Stimulated activated effector memory CD8-positive, alpha-beta T cell treated with anti-CD3 and anti-CD28 coated beads, Interleukin-12 subunit alpha, Interleukin-12 subunit beta, amount 100 ng/mL, for 72 hours (primary cell): ENCODE results near the gene FCF1.

Source experiments
- ATAC-seq: fragments of 150-1000 bp; cut with Tn5 transposase; 2 replicates; pipeline ENCODE4 v1.10.0; 2021
- DNase-seq, 2 donors: peaks; one replicate each; pipeline ENCODE4 v3.0.0; 2021 to 2022; ENCODE audit warnings: low spot score in 2 of 2
- H3K27ac Mint-ChIP-seq: one replicate; pipeline ENCODE4 v1.8.0; 2022; ENCODE audit warnings: mild to moderate bottlenecking, mixed read lengths
- H3K36me3 Mint-ChIP-seq: one replicate; pipeline ENCODE4 v1.8.0; 2022; ENCODE audit warnings: mild to moderate bottlenecking, mixed read lengths
- H3K4me1 Mint-ChIP-seq: one replicate; pipeline ENCODE4 v1.8.0; 2022; ENCODE audit warnings: mixed read lengths
- H3K4me3 Mint-ChIP-seq: one replicate; pipeline ENCODE4 v1.8.0; 2022; ENCODE audit warnings: mild to moderate bottlenecking, mixed read lengths
- H3K9me3 Mint-ChIP-seq: one replicate; pipeline ENCODE4 v1.8.0; 2022; ENCODE audit warnings: mixed read lengths

FCF1 gene

DNA sequence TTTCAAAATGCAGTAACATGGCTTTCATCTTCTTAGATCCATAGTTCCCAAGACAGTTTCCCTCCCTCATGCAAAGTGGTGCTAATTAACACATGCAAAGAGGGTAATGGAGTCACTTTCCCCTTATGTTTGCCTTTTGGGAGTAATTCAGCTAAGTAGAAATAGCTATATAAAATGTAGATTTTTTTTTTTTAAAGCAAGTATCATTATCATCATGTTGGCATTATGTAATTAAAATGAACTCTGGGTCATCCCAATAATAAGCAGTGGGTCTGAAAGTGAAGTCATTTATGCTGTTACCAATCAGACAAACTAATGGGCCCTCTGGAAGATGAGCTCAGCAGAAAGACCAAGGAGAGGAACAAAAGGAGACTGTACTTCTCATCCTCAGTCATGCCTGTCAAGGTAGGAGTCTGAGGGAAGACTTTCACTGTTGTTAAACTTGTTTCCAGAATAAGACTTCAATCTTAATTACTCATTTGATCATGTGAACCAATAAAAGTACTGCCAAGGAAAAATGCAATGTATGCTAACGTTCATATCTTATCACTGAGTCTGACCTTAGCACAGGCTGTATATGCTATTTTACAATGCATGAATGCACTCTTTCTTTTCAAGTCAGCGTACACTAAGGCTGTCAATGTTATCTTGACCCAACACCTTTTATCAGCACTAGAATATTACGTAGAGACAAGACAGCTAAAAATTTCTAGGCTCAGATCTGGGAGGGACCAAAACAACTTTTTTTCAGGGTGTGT, 26.8 kb upstream of the FCF1 start:
- Mint-ChIP-seq H3K4me1 (peaks cover 5% of the 10 kb centered on the region), H3K4me3 (no peak overlapping the region), H3K9me3 (no peaks in the 10 kb centered on the region), H3K27ac (no peak overlapping the region), H3K36me3 (peaks cover 87% of the 10 kb centered on the region)
- DNase-seq (no peak), ATAC-seq (no peak)

DNA sequence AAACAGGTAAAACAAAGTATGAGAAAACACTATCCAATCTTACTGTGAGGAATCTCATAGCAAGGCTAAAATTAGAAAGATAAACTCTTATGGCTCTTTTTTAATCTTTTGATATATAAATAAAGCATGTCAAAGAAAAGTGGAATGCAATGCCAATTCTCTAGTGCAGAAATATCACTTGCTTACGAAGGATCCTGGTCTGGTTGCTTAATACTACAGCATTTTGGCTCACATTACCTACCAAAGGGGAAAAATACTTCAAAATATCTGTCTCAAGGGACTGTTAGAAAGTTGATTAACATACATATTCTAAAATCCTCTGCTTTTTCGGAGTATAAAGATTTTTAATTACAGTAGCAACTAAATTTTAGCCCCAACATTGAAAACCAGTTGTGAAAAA, 21.5 kb upstream of the FCF1 start:
- no peak overlapping the region for H3K4me3 Mint-ChIP-seq
- no peak overlapping the region for H3K27ac Mint-ChIP-seq
- ATAC-seq (no peak), DNase-seq (no peak)
- H3K36me3 Mint-ChIP-seq: peaks cover 57% of the 10 kb centered on the region
- peaks cover 10% of the 10 kb centered on the region for H3K4me1 Mint-ChIP-seq
- H3K9me3 Mint-ChIP-seq: no peaks in the 10 kb centered on the region

DNA sequence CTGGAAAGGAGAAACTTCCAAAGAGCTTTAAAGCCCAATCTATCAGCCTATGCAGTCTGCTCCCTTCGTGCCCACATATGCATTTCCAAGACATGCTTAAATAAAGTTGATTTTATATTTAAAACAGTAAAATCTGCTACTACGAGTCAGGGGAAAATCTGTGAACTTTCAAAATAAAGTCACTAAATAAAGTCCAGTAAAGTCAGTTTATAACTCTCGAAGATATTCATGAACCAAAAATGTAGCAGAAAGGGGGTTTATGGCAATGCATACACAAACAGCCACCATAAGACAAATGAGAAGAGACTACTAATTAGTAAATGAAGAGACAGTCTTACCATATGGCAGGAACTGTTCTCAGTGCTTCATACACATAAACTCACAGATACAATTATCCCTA, 19.8 kb upstream of the FCF1 start:
- ATAC-seq (no peak), DNase-seq (no peak)
- no peak overlapping the region for H3K27ac Mint-ChIP-seq
- H3K4me1 Mint-ChIP-seq: peaks cover 10% of the 10 kb centered on the region
- H3K4me3 Mint-ChIP-seq: no peak overlapping the region
- H3K9me3 Mint-ChIP-seq: no peaks in the 10 kb centered on the region
- peaks cover 53% of the 10 kb centered on the region for H3K36me3 Mint-ChIP-seq

DNA sequence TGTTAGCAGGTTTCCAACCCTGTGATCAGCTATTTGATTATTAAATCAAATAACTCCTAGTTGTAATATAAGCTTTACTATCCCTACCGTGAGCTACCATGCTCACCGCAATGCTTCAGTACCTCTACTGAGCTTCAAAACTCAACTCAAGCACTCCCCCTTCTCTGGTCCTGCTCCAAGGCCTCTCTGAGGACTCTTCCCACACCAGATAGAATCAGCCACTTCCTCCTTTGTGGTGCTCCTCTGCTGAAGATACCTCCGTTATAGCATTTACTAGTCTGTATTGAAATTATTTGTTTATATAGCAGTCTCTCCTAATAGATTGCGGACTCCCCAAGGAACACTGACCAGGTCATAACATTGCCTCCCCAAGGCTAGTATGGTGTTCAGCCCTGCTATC, 17.5 kb upstream of the FCF1 start:
- Mint-ChIP-seq H3K9me3 (no peaks in the 10 kb centered on the region), H3K36me3 (peaks cover 33% of the 10 kb centered on the region), H3K27ac (no peak overlapping the region), H3K4me3 (no peak overlapping the region), H3K4me1 (peaks cover 5% of the 10 kb centered on the region)
- DNase-seq (no peak), ATAC-seq (no peak)

DNA sequence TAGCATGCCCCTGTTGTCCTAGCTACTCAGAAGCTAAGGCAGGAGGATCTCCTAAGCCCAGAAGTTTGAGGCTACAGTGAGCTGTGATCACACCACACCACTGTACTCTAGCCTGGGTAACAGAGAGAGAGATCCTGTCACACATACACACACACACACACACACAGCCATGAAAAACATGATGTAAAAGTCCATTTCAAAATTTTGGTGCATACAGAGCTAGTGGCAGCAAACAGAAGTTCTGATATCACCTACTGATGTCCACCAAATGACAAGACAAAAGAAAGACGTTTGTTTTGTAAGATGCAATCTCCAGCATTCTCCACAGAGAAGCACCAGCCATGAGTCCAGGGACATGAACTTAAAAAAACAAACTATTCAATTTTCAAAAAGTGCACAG, 15.9 kb upstream of the FCF1 start:
- peaks cover 17% of the 10 kb centered on the region for H3K36me3 Mint-ChIP-seq
- H3K9me3 Mint-ChIP-seq: no peaks in the 10 kb centered on the region
- H3K27ac Mint-ChIP-seq: peak overlapping the region; percentile 68
- H3K4me3 Mint-ChIP-seq: no peak overlapping the region
- ATAC-seq (no peak), DNase-seq (no peak)
- H3K4me1 Mint-ChIP-seq: peaks cover 15% of the 10 kb centered on the region

DNA sequence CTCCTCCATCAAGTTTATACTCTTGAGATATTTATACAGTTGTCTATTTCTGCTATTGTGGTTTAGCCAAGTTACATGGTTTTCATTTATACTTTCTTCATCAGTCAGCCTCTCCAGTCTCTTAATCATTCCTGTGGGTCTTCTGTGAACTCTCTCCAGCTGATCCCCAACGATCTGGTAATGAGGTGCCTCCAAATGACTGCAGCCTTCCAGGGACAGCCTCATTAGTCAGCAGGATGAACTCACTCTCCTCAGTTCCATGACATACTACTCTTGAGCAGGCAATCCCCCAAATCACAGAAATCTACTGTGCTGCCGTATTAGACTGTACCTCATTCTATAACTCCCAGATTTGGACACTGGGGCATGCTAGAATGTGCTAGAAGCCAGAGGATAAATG, 15.4 kb upstream of the FCF1 start:
- Mint-ChIP-seq H3K4me3 (no peak overlapping the region), H3K9me3 (no peaks in the 10 kb centered on the region), H3K4me1 (peaks cover 15% of the 10 kb centered on the region), H3K27ac (peak overlapping the region; percentile 68), H3K36me3 (peaks cover 14% of the 10 kb centered on the region)
- ATAC-seq: no peak
- DNase-seq: no peak

DNA sequence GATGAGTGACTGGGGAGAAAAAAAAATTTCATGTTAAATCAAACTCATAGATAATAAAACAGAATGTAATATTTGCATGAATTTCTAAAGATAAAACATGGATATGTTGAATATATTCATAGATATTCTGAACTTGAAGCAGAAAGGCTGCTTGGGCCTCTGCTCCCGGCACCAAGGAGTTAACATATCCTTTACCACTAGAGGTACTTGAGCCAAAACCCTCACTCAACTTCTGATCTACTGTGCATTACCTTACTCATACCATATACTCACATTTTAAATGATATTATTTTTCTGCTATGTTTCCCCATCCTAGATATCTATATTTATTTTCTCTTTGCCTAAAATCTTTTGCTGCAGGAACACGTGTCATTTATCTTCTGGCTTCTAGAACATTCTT, 15.0 kb upstream of the FCF1 start:
- DNase-seq: no peak
- ATAC-seq: no peak
- Mint-ChIP-seq H3K36me3 (peaks cover 14% of the 10 kb centered on the region), H3K4me1 (peaks cover 19% of the 10 kb centered on the region), H3K27ac (peak overlapping the region; percentile 68), H3K9me3 (no peaks in the 10 kb centered on the region), H3K4me3 (no peak overlapping the region)

DNA sequence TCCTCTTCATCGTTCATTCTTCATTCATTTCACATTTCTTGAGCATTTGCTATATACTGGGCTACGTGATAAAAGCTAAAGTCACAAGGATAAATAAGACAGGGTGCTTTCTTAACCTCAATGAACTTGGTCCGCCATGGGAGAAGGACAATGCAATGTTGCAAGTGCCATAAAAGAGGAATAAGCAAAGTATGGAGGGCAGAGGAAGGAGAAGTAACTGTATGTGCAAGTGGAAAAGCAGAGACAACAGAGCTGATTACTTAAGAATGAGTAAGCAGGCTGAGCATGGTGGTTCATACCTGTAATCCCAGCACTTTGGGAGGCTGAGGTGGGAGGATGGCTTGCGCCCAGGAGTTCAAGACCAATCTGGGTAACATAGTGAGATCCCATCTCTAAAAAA, 14.5 kb upstream of the FCF1 start:
- DNase-seq: no peak
- Mint-ChIP-seq H3K9me3 (no peaks in the 10 kb centered on the region), H3K36me3 (peaks cover 14% of the 10 kb centered on the region), H3K4me3 (no peak overlapping the region), H3K27ac (peak overlapping the region; percentile 10), H3K4me1 (peaks cover 17% of the 10 kb centered on the region)
- no peak for ATAC-seq

DNA sequence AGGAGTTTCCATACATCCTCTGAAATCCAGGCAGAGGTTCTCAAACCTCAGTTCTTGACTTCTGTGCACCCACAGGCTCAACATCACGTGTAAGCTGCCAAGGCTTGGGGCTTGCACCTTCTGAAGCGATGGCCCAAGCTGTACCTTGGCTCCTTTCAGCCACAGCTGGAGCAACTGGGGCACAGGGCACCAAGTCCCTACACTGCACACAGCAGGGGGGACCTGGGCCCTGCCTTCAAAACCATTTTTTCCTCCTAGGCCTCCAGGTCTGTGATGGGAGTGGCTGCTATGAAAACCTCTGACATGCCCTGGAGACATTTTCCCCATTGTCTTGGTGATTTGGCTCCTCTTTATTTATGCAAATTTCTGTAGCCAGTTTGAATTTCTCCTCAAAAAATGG, 10.7 kb upstream of the FCF1 start:
- no peak for ATAC-seq

DNA sequence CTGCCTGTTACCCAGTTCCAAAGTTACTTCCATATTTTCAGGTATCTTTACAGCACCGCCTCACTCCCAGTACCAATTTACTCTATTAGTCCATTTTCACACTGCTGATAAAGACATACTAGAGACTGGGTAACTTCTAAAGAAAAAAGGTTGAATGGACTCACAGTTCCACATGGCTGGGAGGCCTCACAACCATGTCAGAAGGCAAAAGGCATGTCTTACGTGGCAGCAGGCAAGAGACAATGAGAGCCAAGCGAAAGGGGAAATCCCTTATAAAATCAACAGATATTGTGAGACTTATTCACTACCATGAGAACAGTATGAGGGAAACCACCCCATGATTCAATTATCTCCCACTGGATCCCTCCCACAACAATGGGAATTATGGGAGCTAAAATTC, 9.9 kb upstream of the FCF1 start:
- H3K36me3 Mint-ChIP-seq: peaks cover 3% of the 10 kb centered on the region
- H3K27ac Mint-ChIP-seq: peak overlapping the region; percentile 6
- H3K4me1 Mint-ChIP-seq: peaks cover 25% of the 10 kb centered on the region

More for the DNA sequence above, 10.7 kb upstream of the FCF1 start:
- Mint-ChIP-seq H3K36me3 (peaks cover 11% of the 10 kb centered on the region), H3K4me3 (no peak overlapping the region), H3K9me3 (no peaks in the 10 kb centered on the region), H3K27ac (peak overlapping the region; percentile 6), H3K4me1 (peaks cover 25% of the 10 kb centered on the region)
- DNase-seq: no peak

DNA sequence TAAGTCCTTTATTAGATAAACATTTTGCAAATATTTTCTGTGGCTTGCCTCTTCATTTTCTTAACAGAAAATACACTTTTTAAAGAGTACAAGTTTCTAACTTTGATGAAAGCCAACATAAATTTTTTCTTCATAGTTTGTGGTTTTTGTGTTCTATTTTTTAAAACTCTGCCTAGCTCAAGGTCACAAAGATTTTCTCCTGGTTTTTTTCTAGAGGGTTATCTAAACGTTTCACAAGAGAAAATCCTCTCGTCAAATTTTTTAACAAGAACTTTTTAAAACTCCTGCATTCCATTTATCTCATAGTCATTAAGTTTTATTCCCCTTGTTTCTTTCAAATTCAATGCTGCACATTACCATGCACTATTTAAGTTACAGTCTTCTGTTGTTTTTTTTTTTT, 8.3 kb upstream of the FCF1 start:
- Mint-ChIP-seq H3K9me3 (no peaks in the 10 kb centered on the region), H3K4me3 (no peak overlapping the region), H3K27ac (no peak overlapping the region), H3K36me3 (no peaks in the 10 kb centered on the region), H3K4me1 (peaks cover 36% of the 10 kb centered on the region)
- no peak for ATAC-seq
- DNase-seq: no peak

More for the DNA sequence above, 9.9 kb upstream of the FCF1 start:
- H3K4me3 Mint-ChIP-seq: no peak overlapping the region
- no peaks in the 10 kb centered on the region for H3K9me3 Mint-ChIP-seq
- DNase-seq (no peak), ATAC-seq (no peak)

DNA sequence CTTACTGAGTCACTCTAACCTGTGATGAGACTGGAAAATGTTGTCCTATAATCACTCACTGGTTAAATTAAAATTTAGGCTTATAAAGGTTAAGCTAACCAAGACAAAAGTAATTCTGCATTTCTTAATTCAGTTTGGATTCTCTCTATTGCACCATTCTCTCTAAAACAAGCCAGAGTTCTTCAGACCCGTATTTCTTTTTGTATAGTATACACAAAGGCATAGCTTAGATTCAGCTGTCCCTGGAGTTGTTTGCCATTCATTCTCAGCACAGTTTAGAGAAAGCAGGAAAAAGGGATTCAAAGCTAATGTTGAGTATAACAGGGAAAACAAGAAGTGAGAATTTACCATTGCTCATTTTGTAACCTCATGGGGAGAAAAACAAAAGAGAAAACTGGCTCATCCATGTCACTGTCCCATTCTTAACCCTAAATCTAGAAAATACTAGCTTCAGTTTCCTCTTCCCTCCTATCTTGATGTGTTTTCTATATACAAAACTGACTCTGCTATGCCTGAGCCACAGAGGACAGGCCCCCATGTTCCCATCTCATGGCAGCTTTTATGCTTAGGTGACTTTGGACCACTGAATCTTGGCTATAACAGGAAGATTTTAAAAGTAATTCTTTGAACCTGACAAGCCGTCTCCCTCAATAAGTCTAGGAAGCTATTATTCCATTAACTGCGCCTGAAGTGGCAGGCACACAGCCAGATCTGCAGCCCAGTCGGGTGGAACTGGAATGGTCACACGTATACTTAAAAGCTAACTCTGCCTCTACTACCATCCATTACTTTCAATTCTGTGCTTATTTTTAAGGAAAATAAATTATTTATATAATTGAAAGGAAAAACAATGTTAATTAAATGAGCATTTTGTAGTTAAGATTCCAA, 7.1 kb upstream of the FCF1 start:
- H3K4me1 Mint-ChIP-seq: peaks cover 43% of the 10 kb centered on the region
- H3K27ac Mint-ChIP-seq: no peak overlapping the region
- ATAC-seq (no peak), DNase-seq (no peak)
- H3K9me3 Mint-ChIP-seq: no peaks in the 10 kb centered on the region
- H3K4me3 Mint-ChIP-seq: no peak overlapping the region
- H3K36me3 Mint-ChIP-seq: no peaks in the 10 kb centered on the region

DNA sequence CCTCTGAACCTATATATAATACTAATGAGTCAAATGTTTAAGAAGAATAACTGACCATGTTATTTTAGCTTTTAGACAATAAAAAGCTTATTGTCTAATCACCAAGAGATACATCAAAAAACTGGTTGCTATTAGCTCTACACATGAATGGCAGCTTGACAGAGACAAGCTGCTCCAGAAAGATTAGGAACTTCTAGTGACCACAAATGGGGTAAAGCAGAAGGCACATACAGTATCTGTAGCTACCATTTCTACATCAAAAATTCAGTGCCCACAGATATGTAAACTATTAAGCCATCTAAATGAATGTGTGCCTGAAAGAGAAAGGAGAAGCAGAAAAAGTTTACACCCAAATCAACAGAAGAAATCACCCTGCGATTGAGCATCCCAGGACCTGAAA, 2.5 kb upstream of the FCF1 start:
- ATAC-seq: no peak
- H3K36me3 Mint-ChIP-seq: peaks cover 17% of the 10 kb centered on the region
- no peak for DNase-seq
- peaks cover 42% of the 10 kb centered on the region for H3K4me1 Mint-ChIP-seq
- H3K4me3 Mint-ChIP-seq: no peak overlapping the region
- no peak overlapping the region for H3K27ac Mint-ChIP-seq
- H3K9me3 Mint-ChIP-seq: no peaks in the 10 kb centered on the region

DNA sequence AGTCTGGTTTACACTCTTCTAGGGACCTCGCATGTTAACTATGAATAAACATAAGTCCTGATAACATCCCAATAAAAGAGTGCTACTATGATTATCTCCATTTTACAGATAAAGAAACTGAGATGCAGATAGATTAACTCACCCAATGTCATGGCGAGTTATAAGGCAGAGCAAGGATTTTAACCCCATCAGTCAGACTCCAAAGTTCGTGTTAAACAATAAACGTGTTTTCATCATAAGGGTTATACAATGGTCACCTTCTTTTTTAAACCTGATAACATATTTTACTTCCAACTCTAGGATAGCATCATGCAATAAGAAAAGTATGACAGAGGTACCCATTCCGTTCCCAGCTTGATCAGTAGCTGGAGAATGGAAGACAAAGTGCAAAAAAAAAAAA, 1.3 kb upstream of the FCF1 start:
- H3K36me3 Mint-ChIP-seq: peaks cover 29% of the 10 kb centered on the region

DNA sequence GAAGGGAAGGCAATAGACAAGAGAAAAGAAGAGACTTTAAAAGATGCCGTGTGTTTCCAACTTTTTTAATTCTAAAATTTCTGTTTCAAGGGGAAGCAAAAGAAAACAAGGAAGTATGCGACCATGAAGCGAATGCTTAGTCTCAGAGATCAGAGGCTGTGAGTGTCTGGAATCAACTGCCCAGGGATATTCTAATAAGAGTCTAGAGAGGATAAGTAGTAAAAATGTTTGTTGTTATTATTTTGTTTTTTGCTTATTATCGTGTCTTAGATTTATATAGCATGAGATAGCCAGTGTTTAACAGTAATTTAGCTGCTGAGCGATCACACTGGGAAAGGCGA, 421 bp downstream of the FCF1 start:
- DNase-seq (no peak), ATAC-seq (no peak)
- Mint-ChIP-seq H3K4me3 (peak overlapping the region; percentile 89), H3K4me1 (peaks cover 31% of the 10 kb centered on the region), H3K36me3 (peaks cover 46% of the 10 kb centered on the region), H3K9me3 (no peaks in the 10 kb centered on the region), H3K27ac (peak overlapping the region; percentile 96)

More for the DNA sequence above, 1.3 kb upstream of the FCF1 start:
- ATAC-seq (no peak), DNase-seq (no peak)
- H3K4me3 Mint-ChIP-seq: peak overlapping the region; percentile 89
- H3K27ac Mint-ChIP-seq: no peak overlapping the region
- H3K4me1 Mint-ChIP-seq: peaks cover 35% of the 10 kb centered on the region
- no peaks in the 10 kb centered on the region for H3K9me3 Mint-ChIP-seq

DNA sequence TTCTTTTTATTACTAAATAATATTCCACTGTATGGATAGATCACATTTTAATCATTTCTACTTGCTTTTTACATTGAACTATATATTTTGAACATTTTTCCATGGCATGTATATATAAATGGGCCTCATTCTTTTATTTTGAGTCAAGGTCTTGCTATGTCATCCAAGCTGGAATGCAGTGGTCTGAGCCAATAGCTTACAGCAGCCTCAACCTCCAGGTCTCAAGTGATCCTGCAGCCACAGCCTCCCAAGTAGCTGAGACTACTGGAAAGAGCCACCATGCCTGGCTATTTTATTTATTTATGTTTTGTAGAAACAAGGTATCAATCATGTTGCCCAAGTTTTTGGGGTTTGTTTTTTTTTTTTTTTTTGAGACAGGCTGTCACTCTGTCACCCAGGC, 7.6 kb downstream of the FCF1 start:
- no peaks in the 10 kb centered on the region for H3K4me1 Mint-ChIP-seq
- no peak overlapping the region for H3K4me3 Mint-ChIP-seq
- ATAC-seq: no peak
- H3K36me3 Mint-ChIP-seq: peaks cover 98% of the 10 kb centered on the region
- no peak for DNase-seq
- no peaks in the 10 kb centered on the region for H3K9me3 Mint-ChIP-seq
- no peak overlapping the region for H3K27ac Mint-ChIP-seq
